Fibroblast of gingiva (primary cell): ENCODE measurements around the gene COQ4.

Experiments used
- DNase-seq: peaks from one replicate; pipeline ENCODE4 v3.0.0-alpha.2; 2011; ENCODE audit warnings: low read depth

COQ4 gene

GRCh38 chr9:128340691-128341434 is 18.2 kb downstream of the COQ4 start:
- no peak for DNase-seq

- DNase-seq: peak; percentile 49
These were observed 18.8 kb downstream of the COQ4 start for GRCh38 chr9:128341435-128341849.

- no peak for DNase-seq
These were observed 20.5 kb downstream of the COQ4 start for GRCh38 chr9:128342971-128343680.

- no peak for DNase-seq
These were observed 21.2 kb downstream of the COQ4 start for GRCh38 chr9:128343855-128344254.

- DNase-seq: no peak
These were observed 22.4 kb downstream of the COQ4 start for GRCh38 chr9:128344931-128345605.

GRCh38 chr9:128349125-128349524 is 26.5 kb downstream of the COQ4 start:
- no peak for DNase-seq

GRCh38 chr9:128349772-128350171 is 27.1 kb downstream of the COQ4 start:
- no peak for DNase-seq

- no peak for DNase-seq
These were observed 32.8 kb downstream of the COQ4 start for GRCh38 chr9:128355451-128355850.

- DNase-seq: no peak
These were observed 35.5 kb downstream of the COQ4 start for GRCh38 chr9:128358090-128358489.

- no peak for DNase-seq
These were observed 36.2 kb downstream of the COQ4 start for GRCh38 chr9:128358861-128359260.

GRCh38 chr9:128360826-128361225 is 38.2 kb downstream of the COQ4 start:
- DNase-seq: no peak

- no peak for DNase-seq
These were observed 38.8 kb downstream of the COQ4 start for GRCh38 chr9:128361296-128361985.

- peak; percentile 75 for DNase-seq
These were observed 39.5 kb downstream of the COQ4 start for GRCh38 chr9:128361986-128362646.

GRCh38 chr9:128362774-128363173 is 40.1 kb downstream of the COQ4 start:
- DNase-seq: no peak

- no peak for DNase-seq
These were observed 42.9 kb downstream of the COQ4 start for GRCh38 chr9:128365525-128365924.

GRCh38 chr9:128369024-128369706 is 46.5 kb downstream of the COQ4 start:
- no peak for DNase-seq

- no peak for DNase-seq
These were observed 47.7 kb downstream of the COQ4 start for GRCh38 chr9:128370367-128370751.

- peak; percentile 95 for DNase-seq
These were observed 48.4 kb downstream of the COQ4 start, which contains the start of gene URM1 for GRCh38 chr9:128370752-128371629. TSS of gene URM1 (plus strand) at chr9:128371374. CDS start at chr9:128371381, 7 bp downstream.

- no peak for DNase-seq
These were observed 49.0 kb downstream of the COQ4 start for GRCh38 chr9:128371630-128372117.

GRCh38 chr9:128372188-128372641 is 49.6 kb downstream of the COQ4 start:
- peak; percentile 46 for DNase-seq
